A549 (cell line): ENCODE results near the gene MRPS24.

Experiments
- CTCF ChIP-seq: fragments of >200 bp; sonication (Bioruptor Twin); formaldehyde crosslinking; IDR thresholded peaks from 3 replicates; pipeline ENCODE4 v1.5.1; 2016
- POLR2A ChIP-seq: IDR thresholded peaks from 2 replicates; pipeline ENCODE4 v1.6.1; 2012; ENCODE audit warnings: mild to moderate bottlenecking, low read length

DNA sequence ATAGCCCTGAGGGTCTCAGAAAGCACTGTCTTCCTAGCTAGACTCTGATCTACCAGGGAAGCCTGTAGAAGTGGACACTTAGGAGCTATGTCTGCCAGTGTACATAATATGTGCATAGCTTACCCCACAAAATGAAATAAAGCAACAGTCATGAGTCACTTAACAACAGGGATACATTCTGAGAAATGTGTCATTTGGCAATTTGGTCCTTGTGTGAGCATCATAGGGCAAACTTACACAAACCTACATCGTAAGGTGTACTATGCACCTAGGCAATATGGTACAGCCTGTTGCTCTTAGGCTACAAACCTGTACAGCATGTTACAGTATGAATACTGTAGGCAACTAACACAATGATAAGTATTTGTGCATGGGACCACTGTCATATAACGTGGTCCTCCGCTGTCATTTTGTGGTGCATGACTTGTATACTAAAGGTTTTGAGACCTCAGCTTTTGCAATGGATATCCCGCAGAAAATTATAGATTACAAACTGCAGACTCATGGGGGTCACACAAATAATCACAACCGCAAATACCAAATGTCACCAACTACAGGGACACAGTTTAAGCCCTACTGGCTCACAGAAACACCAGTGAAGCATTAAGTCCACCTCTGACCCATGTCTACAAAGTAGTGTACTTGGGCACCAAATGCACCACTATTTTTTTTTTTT is 35.4 kb upstream of the MRPS24 start:
- no peak for TF ChIP-seq CTCF
- TF ChIP-seq POLR2A: no peak
